ENCODE results near the gene RPS29. TPM values are rescaled to one million over a fixed set of nuclear protein-coding genes. Genes with fewer than 3 reads are reported as not detected.

RPS29 gene
- total and polyA plus RNA-seq, 10 donors, result 1,240 to 11,620 (median 4,157) TPM

DNA sequence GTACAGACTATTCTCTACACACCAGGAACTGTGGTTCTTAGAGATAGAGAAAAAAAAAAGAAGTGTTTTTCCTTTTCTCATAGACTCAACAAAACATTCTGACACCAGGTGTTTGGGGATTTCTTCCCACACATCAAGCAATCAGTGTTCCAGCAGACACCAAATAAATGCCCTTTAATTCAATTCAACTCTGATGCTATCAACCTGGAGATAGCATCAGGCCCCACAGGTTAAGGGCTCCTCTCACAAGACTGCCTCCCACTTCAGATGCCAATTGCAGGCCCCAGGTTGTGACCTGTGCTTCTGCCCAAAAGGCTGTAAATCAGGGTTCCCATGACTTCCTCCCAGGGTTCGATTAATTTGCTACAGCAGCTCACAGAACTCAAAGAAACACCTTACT is 36.7 kb downstream of the RPS29 start:
- no peak overlapping the region for H3K4me3 ChIP-seq
- intact Hi-C loops (cut with DNase I; ENCODE audit: low total_unique reads), result no loop called here
- H3K27me3 ChIP-seq (replicated peaks in 1 of 7), result no peaks in the 10 kb centered on the region
- TF ChIP-seq, protein P1, sequence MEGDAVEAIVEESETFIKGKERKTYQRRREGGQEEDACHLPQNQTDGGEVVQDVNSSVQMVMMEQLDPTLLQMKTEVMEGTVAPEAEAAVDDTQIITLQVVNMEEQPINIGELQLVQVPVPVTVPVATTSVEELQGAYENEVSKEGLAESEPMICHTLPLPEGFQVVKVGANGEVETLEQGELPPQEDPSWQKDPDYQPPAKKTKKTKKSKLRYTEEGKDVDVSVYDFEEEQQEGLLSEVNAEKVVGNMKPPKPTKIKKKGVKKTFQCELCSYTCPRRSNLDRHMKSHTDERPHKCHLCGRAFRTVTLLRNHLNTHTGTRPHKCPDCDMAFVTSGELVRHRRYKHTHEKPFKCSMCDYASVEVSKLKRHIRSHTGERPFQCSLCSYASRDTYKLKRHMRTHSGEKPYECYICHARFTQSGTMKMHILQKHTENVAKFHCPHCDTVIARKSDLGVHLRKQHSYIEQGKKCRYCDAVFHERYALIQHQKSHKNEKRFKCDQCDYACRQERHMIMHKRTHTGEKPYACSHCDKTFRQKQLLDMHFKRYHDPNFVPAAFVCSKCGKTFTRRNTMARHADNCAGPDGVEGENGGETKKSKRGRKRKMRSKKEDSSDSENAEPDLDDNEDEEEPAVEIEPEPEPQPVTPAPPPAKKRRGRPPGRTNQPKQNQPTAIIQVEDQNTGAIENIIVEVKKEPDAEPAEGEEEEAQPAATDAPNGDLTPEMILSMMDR (IDR thresholded peaks at IDR 0.05 in 8 of 11, conservative IDR thresholded peaks at IDR 0.05 in 3 of 11), result no peak
- no peak for TF ChIP-seq POLR2AphosphoS5 (IDR thresholded peaks at IDR 0.05)
- no peak for TF ChIP-seq POLR2A (IDR thresholded peaks at IDR 0.05)
- H3K4me1 ChIP-seq, result no peaks in the 10 kb centered on the region
- no peak for DNase-seq
- no peak overlapping the region for H3K27ac ChIP-seq
- 24 to 46% (median 32%) methylated on average over 1 of the region's 1 CpG for WGBS, 5 donors
- no peaks in the 10 kb centered on the region for H3K9me3 ChIP-seq
- no peaks in the 10 kb centered on the region for H3K36me3 ChIP-seq

DNA sequence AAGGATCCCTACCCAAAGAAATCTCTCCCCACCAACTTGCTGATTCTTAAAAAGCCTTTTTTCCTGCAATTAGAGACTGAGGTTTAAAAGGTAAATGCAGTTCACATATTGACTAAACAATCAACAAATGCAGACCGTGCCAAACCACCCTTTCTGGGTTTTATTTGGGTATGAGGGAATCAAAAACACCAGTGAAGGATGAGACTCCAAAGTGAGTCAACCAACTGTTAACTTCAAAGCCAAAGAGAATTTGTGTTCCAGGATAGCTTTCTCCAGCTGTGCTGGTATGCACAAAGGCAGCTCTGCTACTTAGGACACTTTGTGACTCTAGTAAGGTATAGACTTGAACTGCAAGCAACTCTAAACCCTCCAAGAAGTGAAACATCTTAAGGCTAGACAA is 39.4 kb downstream of the RPS29 start:
- H3K27me3 ChIP-seq (replicated peaks in 1 of 7), result no peaks in the 10 kb centered on the region
- 61 to 84% (median 67%) methylated on average over 1 of the region's 1 CpG for WGBS, 5 donors
- no peak overlapping the region for H3K27ac ChIP-seq
- H3K9me3 ChIP-seq, result peaks cover 0 to 7% (median 2%) of the 10 kb centered on the region in 8 donors
- H3K36me3 ChIP-seq, result no peaks in the 10 kb centered on the region
- H3K4me3 ChIP-seq, result no peak overlapping the region
- TF ChIP-seq, protein P1 (IDR thresholded peaks at IDR 0.05 in 8 of 11, conservative IDR thresholded peaks at IDR 0.05 in 3 of 11), result no peak
- no peak for TF ChIP-seq POLR2AphosphoS5 (IDR thresholded peaks at IDR 0.05)
- TF ChIP-seq POLR2A (IDR thresholded peaks at IDR 0.05), result no peak
- intact Hi-C loops (cut with DNase I; ENCODE audit: low total_unique reads), result no loop called here
- no peak for DNase-seq
- no peaks in the 10 kb centered on the region for H3K4me1 ChIP-seq

DNA sequence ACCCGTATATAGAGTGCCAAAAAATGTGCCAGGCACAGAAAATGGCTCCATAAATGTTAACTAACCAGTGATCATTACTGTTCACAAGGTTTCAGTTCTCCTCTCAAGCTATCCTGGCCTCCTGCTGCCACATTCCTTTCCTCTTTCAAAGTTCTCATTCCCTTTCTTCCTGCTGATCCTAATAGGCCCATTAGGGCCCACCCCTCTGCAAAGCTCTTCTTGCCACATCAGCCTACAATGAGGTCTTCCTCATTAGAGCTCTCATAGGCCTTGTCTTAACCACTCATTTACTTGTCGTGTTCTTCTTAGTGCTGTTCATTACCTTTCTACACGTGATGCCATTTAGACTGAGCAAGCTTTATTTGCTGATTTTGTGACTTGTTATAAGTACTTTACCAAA is 40.5 kb downstream of the RPS29 start:
- 80 to 92% (median 87%) methylated on average over 3 of the region's 3 CpGs for WGBS, 5 donors
- Histone ChIP-seq H3K36me3 (no peaks in the 10 kb centered on the region), H3K9me3 (peaks cover 0 to 17% (median 12%) of the 10 kb centered on the region in 8 donors), H3K4me3 (no peak overlapping the region), H3K27ac (no peak overlapping the region), H3K27me3 (replicated peaks in 1 of 7) (no peaks in the 10 kb centered on the region), H3K4me1 (no peaks in the 10 kb centered on the region)
- no peak for TF ChIP-seq POLR2A (IDR thresholded peaks at IDR 0.05)
- no peak for TF ChIP-seq POLR2AphosphoS5 (IDR thresholded peaks at IDR 0.05)
- TF ChIP-seq, protein P1 (IDR thresholded peaks at IDR 0.05 in 8 of 11, conservative IDR thresholded peaks at IDR 0.05 in 3 of 11), result no peak
- intact Hi-C loops (cut with DNase I; ENCODE audit: low total_unique reads), result no loop called here
- no peak for DNase-seq

DNA sequence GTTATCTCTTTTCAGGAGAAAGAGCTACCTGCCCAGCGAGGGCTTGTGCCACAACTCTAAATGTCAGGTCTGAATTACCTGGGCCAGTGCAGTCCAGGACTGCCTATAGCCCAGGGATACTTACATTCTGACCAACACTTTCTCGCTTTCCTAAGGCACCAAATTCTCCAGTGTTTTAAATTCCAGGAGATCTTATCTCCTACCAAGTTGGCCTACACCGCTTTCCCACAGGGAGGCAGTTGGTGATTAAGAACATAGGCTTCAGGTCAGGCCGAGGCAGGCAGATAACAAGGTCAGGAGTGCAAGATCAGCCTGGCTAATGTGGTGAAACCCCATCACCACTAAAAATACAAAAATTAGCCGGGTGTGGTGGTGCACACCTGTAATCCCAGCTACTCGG is 41.1 kb downstream of the RPS29 start:
- TF ChIP-seq, protein P1 (IDR thresholded peaks at IDR 0.05 in 8 of 11, conservative IDR thresholded peaks at IDR 0.05 in 3 of 11), result no peak
- TF ChIP-seq POLR2A (IDR thresholded peaks at IDR 0.05) (no peak), POLR2AphosphoS5 (IDR thresholded peaks at IDR 0.05) (no peak)
- Histone ChIP-seq H3K36me3 (no peaks in the 10 kb centered on the region), H3K9me3 (peaks cover 0 to 22% (median 13%) of the 10 kb centered on the region in 8 donors), H3K4me1 (no peaks in the 10 kb centered on the region), H3K4me3 (no peak overlapping the region), H3K27me3 (replicated peaks in 1 of 7) (no peaks in the 10 kb centered on the region), H3K27ac (no peak overlapping the region)
- intact Hi-C loops (cut with DNase I; ENCODE audit: low total_unique reads), result no loop called here
- 86 to 95% (median 89%) methylated on average over 6 of the region's 6 CpGs for WGBS, 5 donors
- no peak for DNase-seq
